H1 (cell line): ENCODE results near the gene CYP1B1. TPM values are rescaled to one million over a fixed set of nuclear protein-coding genes. Genes with fewer than 3 reads are reported as not detected.

Experiments
- CTCF ChIA-PET: fragments of 300-600 bp; sonication (Branson Sonifier 250); formaldehyde crosslinking; loops from one replicate; lab custom pipeline; 2021; ENCODE audit not compliant: partially characterized antibody; lab: Charles Lee
- POLR2A ChIA-PET: fragments of 300-600 bp; sonication (Branson Sonifier 250); formaldehyde crosslinking; loops from one replicate; lab custom pipeline; 2021; ENCODE audit warnings: inconsistent platforms; ENCODE audit not compliant: partially characterized antibody; lab: Charles Lee
- DNase-seq, 2 experiments: peaks; one replicate each; pipeline versions ENCODE4 v3.0.0 to v3.0.0-alpha.2; 2010 to 2022; ENCODE audit warnings: low spot score in 2 of 2, low read depth in 1 of 2, mixed read lengths in 1 of 2
- FAIRE-seq: peaks from 2 replicates; lab custom pipeline; 2011; peaks lifted over from hg19 to GRCh38; lab: Jason Lieb, UNC
- H2AFZ ChIP-seq: 2 replicates; pipeline ENCODE4 v1.8.1; 2012; ENCODE audit warnings: low read length, inconsistent platforms
- H2AK5ac ChIP-seq: 2 replicates; pipeline ENCODE4 v1.6.1; 2013; ENCODE audit warnings: low read depth, low read length
- H2BK120ac ChIP-seq: replicated peaks from 2 replicates; pipeline ENCODE3; 2013; ENCODE audit warnings: low read depth, low read length, inconsistent platforms
- H2BK12ac ChIP-seq: 2 replicates; pipeline ENCODE4 v1.6.1; 2013; ENCODE audit warnings: low read depth, low read length
- H2BK15ac ChIP-seq: 2 replicates; pipeline ENCODE4 v1.6.1; 2013; ENCODE audit warnings: low read length
- H2BK20ac ChIP-seq: 2 replicates; pipeline ENCODE4 v1.6.1; 2013; ENCODE audit warnings: low read length
- H2BK5ac ChIP-seq: 2 replicates; pipeline ENCODE4 v1.6.1; 2013; ENCODE audit warnings: low read depth, low read length
- H3K14ac ChIP-seq: 2 replicates; pipeline ENCODE4 v1.6.1; 2013; ENCODE audit warnings: inconsistent platforms; ENCODE audit not compliant: insufficient read length
- H3K18ac ChIP-seq: 2 replicates; pipeline ENCODE4 v1.6.1; 2013; ENCODE audit warnings: low read length; ENCODE audit errors: extremely low read depth
- H3K23ac ChIP-seq: 2 replicates; pipeline ENCODE4 v1.6.1; 2013; ENCODE audit warnings: inconsistent platforms; ENCODE audit not compliant: insufficient read length
- H3K23me2 ChIP-seq: 2 replicates; pipeline ENCODE4 v1.6.1; 2013; ENCODE audit warnings: low read depth, low read length
- H3K27ac ChIP-seq: 2 replicates; pipeline ENCODE4 v1.6.1; 2011; ENCODE audit warnings: low read depth, low read length, inconsistent platforms
- H3K27me3 ChIP-seq, 4 experiments: replicated peaks in 1 of 4; 1 replicate in 1 of 4; 2 replicates in 3 of 4; pipeline versions ENCODE4 v1.6.1 to v1.8.1; 2011 to 2013; ENCODE audit warnings: low read length in 3 of 4, mild to moderate bottlenecking in 3 of 4, inconsistent platforms in 2 of 4, mixed read lengths in 2 of 4, moderate library complexity in 1 of 4; ENCODE audit not compliant: control insufficient read depth in 3 of 4, insufficient read depth in 3 of 4; ENCODE audit errors: extremely low read depth in 1 of 4
- H3K36me3 ChIP-seq, 4 experiments: 2 replicates each; pipeline versions ENCODE4 v1.6.1 to v1.8.1; 2011 to 2013; ENCODE audit warnings: mild to moderate bottlenecking in 4 of 4, low read length in 3 of 4, moderate library complexity in 2 of 4, control low read depth in 1 of 4, inconsistent platforms in 1 of 4; ENCODE audit not compliant: insufficient read depth in 4 of 4, control insufficient read depth in 2 of 4
- H3K4ac ChIP-seq: replicated peaks from 2 replicates; pipeline ENCODE3; 2013; ENCODE audit warnings: low read length, low read depth, mixed read lengths, inconsistent platforms; ENCODE audit not compliant: insufficient read length
- H3K4me1 ChIP-seq, 4 experiments: replicated peaks in 1 of 4; 1 replicate in 1 of 4; 2 replicates in 3 of 4; pipeline versions ENCODE4 v1.6.1 to v1.8.1; 2011 to 2013; ENCODE audit warnings: low read length in 3 of 4, inconsistent platforms in 2 of 4, mixed read lengths in 1 of 4; ENCODE audit not compliant: insufficient read depth in 4 of 4, control insufficient read depth in 3 of 4
- H3K4me2 ChIP-seq, 2 experiments: 2 replicates each; pipeline versions ENCODE4 v1.6.1 to v1.8.1; 2011 to 2013; ENCODE audit warnings: low read depth in 2 of 2, low read length in 2 of 2, control low read depth in 1 of 2, inconsistent platforms in 1 of 2, mild to moderate bottlenecking in 1 of 2; ENCODE audit not compliant: insufficient read depth in 1 of 2
- H3K4me3 ChIP-seq, 4 experiments: fragments of 200-600, 300-600 bp in 1 of 4; sonication (generic), shearing (Covaris generic), sonication (Bioruptor Twin) in 1 of 4; 2 replicates each; pipeline versions ENCODE4 v1.5.1 to v1.8.1; 2011 to 2016; ENCODE audit warnings: low read length in 4 of 4, low read depth in 3 of 4, control low read depth in 2 of 4, inconsistent platforms in 2 of 4, mild to moderate bottlenecking in 2 of 4, mixed read lengths in 1 of 4, moderate library complexity in 1 of 4; ENCODE audit not compliant: insufficient read depth in 2 of 4; ENCODE audit errors: extremely low read depth in 1 of 4
- H3K56ac ChIP-seq: replicated peaks from 2 replicates; pipeline ENCODE3; 2013; ENCODE audit warnings: low read depth, mild to moderate bottlenecking, mixed read lengths, low read length, inconsistent platforms; ENCODE audit not compliant: insufficient read length
- H3K79me1 ChIP-seq: 2 replicates; pipeline ENCODE4 v1.6.1; 2013; ENCODE audit warnings: low read depth, low read length, control low read depth
- H3K79me2 ChIP-seq, 2 experiments: 2 replicates each; pipeline versions ENCODE4 v1.6.1 to v1.8.1; 2012 to 2013; ENCODE audit warnings: low read length in 2 of 2, mild to moderate bottlenecking in 2 of 2, inconsistent platforms in 1 of 2; ENCODE audit not compliant: insufficient read depth in 2 of 2, control insufficient read depth in 1 of 2
- H3K9ac ChIP-seq, 4 experiments: replicated peaks in 1 of 4; 1 replicate in 1 of 4; 2 replicates in 3 of 4; pipeline versions ENCODE4 v1.6.1 to v1.8.1; 2011 to 2013; ENCODE audit warnings: low read depth in 3 of 4, low read length in 3 of 4, control low read depth in 2 of 4, mild to moderate bottlenecking in 2 of 4, moderate library complexity in 2 of 4, inconsistent platforms in 1 of 4; ENCODE audit errors: extremely low read depth in 1 of 4
- H3K9me3 ChIP-seq, 2 experiments: 2 replicates each; pipeline versions ENCODE4 v1.6.1 to v1.8.1; 2012 to 2013; ENCODE audit warnings: mild to moderate bottlenecking in 2 of 2, moderate library complexity in 2 of 2, control low read depth in 1 of 2, inconsistent platforms in 1 of 2, low read depth in 1 of 2, low read length in 1 of 2, mixed read lengths in 1 of 2; ENCODE audit not compliant: insufficient read depth in 2 of 2
- H4K20me1 ChIP-seq, 2 experiments: replicated peaks in 1 of 2; 2 replicates each; pipeline versions ENCODE3 to v1.8.1; 2011 to 2013; ENCODE audit warnings: inconsistent platforms in 2 of 2, low read length in 2 of 2, mild to moderate bottlenecking in 1 of 2; ENCODE audit not compliant: insufficient read depth in 2 of 2, control insufficient read depth in 1 of 2
- H4K5ac ChIP-seq: 2 replicates; pipeline ENCODE4 v1.6.1; 2013; ENCODE audit warnings: low read length, low read depth, mixed read lengths, inconsistent platforms; ENCODE audit not compliant: insufficient read length
- H4K8ac ChIP-seq: 2 replicates; pipeline ENCODE4 v1.8.0; 2013; ENCODE audit warnings: mild to moderate bottlenecking, moderate library complexity, low read length, inconsistent platforms; ENCODE audit not compliant: insufficient read depth; ENCODE audit errors: extremely low read depth
- H4K91ac ChIP-seq: replicated peaks from 2 replicates; pipeline ENCODE3; 2013; ENCODE audit warnings: low read length, mixed read lengths, inconsistent platforms; ENCODE audit not compliant: insufficient read length
- ATF3 ChIP-seq: IDR thresholded peaks from 2 replicates; pipeline ENCODE4 v1.6.1; 2011; ENCODE audit warnings: low read depth, mild to moderate bottlenecking, low read length; ENCODE audit not compliant: insufficient read depth
- E2F6 ChIP-seq: IDR thresholded peaks from 2 replicates; pipeline ENCODE4 v1.6.1; 2012; ENCODE audit warnings: inconsistent platforms
- KDM5A ChIP-seq: fragments of 200-600 bp; IDR thresholded peaks from 2 replicates; pipeline ENCODE4 v1.7.1; 2012; ENCODE audit warnings: mild to moderate bottlenecking, low read length, inconsistent platforms, mixed read lengths
- PHF8 ChIP-seq: fragments of 200-600 bp; sonication (generic); conservative IDR thresholded peaks from 2 replicates; pipeline ENCODE4 v1.7.1; 2012; ENCODE audit warnings: low read depth, mild to moderate bottlenecking, inconsistent platforms, low read length, moderate library complexity
- POU5F1 ChIP-seq: IDR thresholded peaks from 2 replicates; pipeline ENCODE4 v1.6.1; 2011; ENCODE audit warnings: low read depth, mild to moderate bottlenecking, low read length, moderate library complexity
- RNF2 ChIP-seq: fragments of 200-900, 300-1000 bp; sonication (generic); IDR thresholded peaks from 2 replicates; pipeline ENCODE4 v1.7.1; 2016; ENCODE audit warnings: borderline replicate concordance, low read depth, mild to moderate bottlenecking, antibody characterized with exemption, low read length; ENCODE audit not compliant: poor library complexity, severe bottlenecking; ENCODE audit errors: missing control alignments
- RXRA ChIP-seq: IDR thresholded peaks from 2 replicates; pipeline ENCODE4 v1.6.1; 2011; ENCODE audit warnings: low read depth, mild to moderate bottlenecking, low read length, moderate library complexity; ENCODE audit not compliant: insufficient read depth
- SIX5 ChIP-seq: IDR thresholded peaks from 2 replicates; pipeline ENCODE4 v1.6.1; 2011; ENCODE audit warnings: mild to moderate bottlenecking, low read depth, low read length
- SUZ12 ChIP-seq: fragments of 200-600 bp; sonication (generic); IDR thresholded peaks from 2 replicates; pipeline ENCODE4 v1.6.1; 2012; ENCODE audit warnings: mild to moderate bottlenecking, inconsistent platforms, low read length, moderate library complexity, mixed read lengths
- TBP ChIP-seq: IDR thresholded peaks from 2 replicates; pipeline ENCODE4 v1.6.1; 2011; ENCODE audit warnings: low read depth, low read length, improper control_type of control experiment
- WGBS, 2 experiments: shearing (Covaris generic) in 1 of 2; methylation state at CpG; one replicate each; pipeline versions ENCODE4 v1.1.6 to v1.1.7; 2013 to 2015; ENCODE audit warnings: low lambda C conversion rate in 2 of 2, mixed read lengths in 2 of 2, inconsistent platforms in 1 of 2, low coverage in 1 of 2, missing lambda C conversion rate in 1 of 2; ENCODE audit not compliant: insufficient replicate concordance in 2 of 2, insufficient coverage in 1 of 2, insufficient read length in 1 of 2; ENCODE audit errors: extremely low coverage in 1 of 2, missing lambda C conversion rate in 1 of 2; 5-methylcytosine and 5-hydroxymethylcytosine counted together
- polyA plus RNA-seq, 7 experiments: library from polyadenylated mRNA; depleted of rRNA in 3 of 7; stranded (reverse) in 5 of 7; unstranded in 2 of 7; fragments of >200 nt in 5 of 7; fragments of 200-250 nt in 2 of 7; gene quantifications; 1 replicate in 5 of 7; 2 replicates in 1 of 7; 4 replicates in 1 of 7; pipeline versions ENCODE4 v1.2.1 to v1.2.3, GENCODE V29; 2011 to 2013; ENCODE audit warnings: missing spikeins in 2 of 7, mixed read lengths in 2 of 7
- total RNA-seq: library from RNA; stranded (reverse); fragmentation: NEBNext Ultra II Directional; extraction: Animal tissue kit (Norgen Biotek cat#: 25700); gene quantifications from 2 replicates; pipeline ENCODE4 v1.2.1, GENCODE V29; 2021

CYP1B1 gene
- total and polyA plus RNA-seq, 2 of the 8 experiments (the other 6 are each of a cell fraction or from before 2014, with no cell fraction given): 1.3 to 5.7 TPM

- Histone ChIP-seq H3K4me2 (peak overlapping the region; percentile 58 to 68), H3K79me1 (no peaks in the 10 kb centered on the region), H3K4me3 (peak overlapping the region; percentile 1 to 46 (median 12); a peak in 5 of 8 replicates), H2BK12ac (peak overlapping the region; percentile 56; the same call in 1 of the 2 replicates), H2BK120ac (no peak overlapping the region), H2AK5ac (no peak overlapping the region), H3K27me3 (peaks cover 5 to 39% (median 34%) of the 10 kb centered on the region in 4 experiments), H3K23ac (no peak overlapping the region), H2BK20ac (peak overlapping the region; percentile 91; the same call in 1 of the 2 replicates), H3K9me3 (no peaks in the 10 kb centered on the region), H4K91ac (peak overlapping the region; percentile 12), H3K18ac (peak overlapping the region; percentile 84), H3K14ac (no peak overlapping the region), H3K36me3 (no peaks in the 10 kb centered on the region), H2AFZ (no peak overlapping the region), H3K23me2 (peaks cover 4% of the 10 kb centered on the region; the same call in 1 of the 2 replicates), H3K9ac (no peak overlapping the region), H4K5ac (no peak overlapping the region), H4K8ac (no peak overlapping the region), H3K56ac (no peak overlapping the region), H2BK15ac (no peak overlapping the region), H4K20me1 (no peaks in the 10 kb centered on the region), H3K27ac (no peak overlapping the region), H3K4me1 (peaks cover 12 to 30% (median 15%) of the 10 kb centered on the region in 4 experiments), H3K79me2 (no peaks in the 10 kb centered on the region), H3K4ac (no peak overlapping the region), H2BK5ac (no peak overlapping the region; the same call in 1 of the 2 replicates)
- DNase-seq (no peak), FAIRE-seq (peak; percentile 19)
- ChIA-PET POLR2A (interaction anchor here (0.9 to 1.5 kb wide), 4 partner anchors 12 to 24 kb away, joined by 3 to 4 read pairs (median 4); partner anchors contain the start of gene CYP1B1), CTCF (interaction anchor here (0.6 to 8.4 kb wide), 3 partner anchors 11 to 20 kb away, joined by 3 to 70 read pairs (median 4); partner anchors contain the start of gene CYP1B1)
- 18% methylated on average over 11 of the region's 11 CpGs; no CpG with 5 or more reads in 1 of the 2 experiments for WGBS, 2 experiments
- TF ChIP-seq E2F6 (no peak), ATF3 (no peak), KDM5A (no peak), SUZ12 (no peak), PHF8 (no peak), POU5F1 (no peak), RNF2 (no peak), TBP (no peak), RXRA (no peak), SIX5 (no peak)
Measured at GRCh38 chr2:38098421-38099098, 22.6 kb upstream of the CYP1B1 start.
